Measurements from ENCODE around the gene CPXM1. TPM values are rescaled to one million over a fixed set of nuclear protein-coding genes. Genes with fewer than 3 reads are reported as not detected.

CPXM1 gene
- total and polyA plus RNA-seq, 8 donors = 0.28 to 10.6 (median 2.0) TPM

GRCh38 chr20:2745936-2746635 is 54.3 kb downstream of the CPXM1 start:
- WGBS, 2 donors = 84% methylated on average over 4 of the region's 4 CpGs

GRCh38 chr20:2745060-2745910 is 55.1 kb downstream of the CPXM1 start:
- H3K36me3 ChIP-seq = no peaks in the 10 kb centered on the region
- intact Hi-C loops (cut with DNase I) = no loop called here
- WGBS, 2 donors = 75 to 83% methylated on average over 12 of the region's 12 CpGs
- no peak overlapping the region for H3K4me3 ChIP-seq
- FAIRE-seq (no peak), DNase-seq (no peak), ATAC-seq (no peak)
- no peaks in the 10 kb centered on the region for H3K4me1 ChIP-seq
- H3K27me3 ChIP-seq = no peaks in the 10 kb centered on the region
- H3K9me3 ChIP-seq = no peaks in the 10 kb centered on the region
- H3K27ac ChIP-seq = no peak overlapping the region
- no peak for TF ChIP-seq CTCF (IDR thresholded peaks at IDR 0.05)

More at GRCh38 chr20:2745936-2746635, 54.3 kb downstream of the CPXM1 start:
- no peak for TF ChIP-seq CTCF (IDR thresholded peaks at IDR 0.05)
- FAIRE-seq (no peak), ATAC-seq (no peak), DNase-seq (no peak)
- intact Hi-C loops (cut with DNase I) = no loop called here
- Histone ChIP-seq H3K36me3 (no peaks in the 10 kb centered on the region), H3K4me3 (no peak overlapping the region), H3K27ac (no peak overlapping the region), H3K9me3 (no peaks in the 10 kb centered on the region), H3K27me3 (no peaks in the 10 kb centered on the region), H3K4me1 (peaks cover 0 to 4% (median 0%) of the 10 kb centered on the region in 3 donors)

Other genes starting within 250 kb of the CPXM1 start
- 10 to 100 TPM; 36.2 to 83.1 (median 60.1) TPM for gene NOP56, start 148.0 kb downstream of the CPXM1 start, total RNA-seq
- 100 to 1,000 TPM; 124 to 204 TPM for gene NOP56, start 148.0 kb downstream of the CPXM1 start, polyA plus RNA-seq
- gene IDH3B, start 136.4 kb downstream of the CPXM1 start, total RNA-seq = 10 to 100 TPM; 27.3 to 41.3 (median 31.3) TPM
- 10 to 100 TPM; 51.2 to 83.3 TPM for gene IDH3B, start 136.4 kb downstream of the CPXM1 start, polyA plus RNA-seq
- 10 to 100 TPM in 2 of 6 donors, 1 to 10 TPM in 4; 6.8 to 16.4 (median 8.1) TPM for gene EBF4, start 107.8 kb downstream of the CPXM1 start, total RNA-seq
- gene EBF4, start 107.8 kb downstream of the CPXM1 start, polyA plus RNA-seq = 10 to 100 TPM; 22.9 to 25.3 TPM
- not detected for gene C20orf141, start 14.4 kb upstream of the CPXM1 start, total RNA-seq
- under 1 TPM in 1 of 2 donors, not detected in 1; 0.19 TPM for gene C20orf141, start 14.4 kb upstream of the CPXM1 start, polyA plus RNA-seq
- gene TMEM239, start 15.7 kb upstream of the CPXM1 start, total RNA-seq = not detected
- not detected for gene TMEM239, start 15.7 kb upstream of the CPXM1 start, polyA plus RNA-seq
- 10 to 100 TPM; 12.1 to 30.9 (median 13.5) TPM for gene PCED1A, start 40.0 kb upstream of the CPXM1 start, total RNA-seq
- 100 to 1,000 TPM; 104 to 110 TPM for gene PCED1A, start 40.0 kb upstream of the CPXM1 start, polyA plus RNA-seq
- gene VPS16, start 40.1 kb upstream of the CPXM1 start, total RNA-seq = 10 to 100 TPM; 19.2 to 30.3 (median 21.0) TPM
- 10 to 100 TPM; 69.3 to 93.4 TPM for gene VPS16, start 40.1 kb upstream of the CPXM1 start, polyA plus RNA-seq
- gene PTPRA, start 72.9 kb upstream of the CPXM1 start, total RNA-seq = 10 to 100 TPM; 14.4 to 29.1 (median 18.2) TPM
- gene PTPRA, start 72.9 kb upstream of the CPXM1 start, polyA plus RNA-seq = 10 to 100 TPM in 1 of 2 donors, 1 to 10 TPM in 1; 6.8 to 20.9 TPM
- gene GNRH2, start 243.0 kb upstream of the CPXM1 start, total RNA-seq = not detected
- gene GNRH2, start 243.0 kb upstream of the CPXM1 start, polyA plus RNA-seq = not detected
- gene MRPS26, start 245.4 kb upstream of the CPXM1 start, total RNA-seq = 10 to 100 TPM; 14.4 to 26.7 (median 20.5) TPM
- 10 to 100 TPM; 46.4 to 46.7 TPM for gene MRPS26, start 245.4 kb upstream of the CPXM1 start, polyA plus RNA-seq